ENCODE measurements around the gene RUNX1.

DNA sequence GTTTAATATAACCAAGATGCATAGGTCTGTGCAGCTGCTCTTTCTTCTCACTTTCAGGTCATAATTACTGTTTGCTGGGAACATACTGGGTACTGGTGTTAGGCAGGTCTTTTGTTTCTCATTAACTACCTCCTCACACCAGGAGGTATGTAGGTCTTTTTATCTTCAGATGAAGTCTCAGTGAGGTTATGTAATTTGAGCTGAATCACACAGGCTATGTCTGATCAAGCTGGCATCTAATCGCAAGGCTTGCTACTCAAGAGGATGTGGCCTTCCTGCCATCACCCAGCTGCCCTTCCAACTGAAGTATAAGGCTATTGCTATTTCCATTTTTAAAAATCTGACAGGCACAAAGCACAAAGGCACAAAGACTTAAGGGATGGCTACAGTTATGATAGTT lies 96.4 kb downstream of the RUNX1 start:
- no peak for TF ChIP-seq POLR2A (IDR thresholded peaks at IDR 0.05)
- TF ChIP-seq, protein P1, sequence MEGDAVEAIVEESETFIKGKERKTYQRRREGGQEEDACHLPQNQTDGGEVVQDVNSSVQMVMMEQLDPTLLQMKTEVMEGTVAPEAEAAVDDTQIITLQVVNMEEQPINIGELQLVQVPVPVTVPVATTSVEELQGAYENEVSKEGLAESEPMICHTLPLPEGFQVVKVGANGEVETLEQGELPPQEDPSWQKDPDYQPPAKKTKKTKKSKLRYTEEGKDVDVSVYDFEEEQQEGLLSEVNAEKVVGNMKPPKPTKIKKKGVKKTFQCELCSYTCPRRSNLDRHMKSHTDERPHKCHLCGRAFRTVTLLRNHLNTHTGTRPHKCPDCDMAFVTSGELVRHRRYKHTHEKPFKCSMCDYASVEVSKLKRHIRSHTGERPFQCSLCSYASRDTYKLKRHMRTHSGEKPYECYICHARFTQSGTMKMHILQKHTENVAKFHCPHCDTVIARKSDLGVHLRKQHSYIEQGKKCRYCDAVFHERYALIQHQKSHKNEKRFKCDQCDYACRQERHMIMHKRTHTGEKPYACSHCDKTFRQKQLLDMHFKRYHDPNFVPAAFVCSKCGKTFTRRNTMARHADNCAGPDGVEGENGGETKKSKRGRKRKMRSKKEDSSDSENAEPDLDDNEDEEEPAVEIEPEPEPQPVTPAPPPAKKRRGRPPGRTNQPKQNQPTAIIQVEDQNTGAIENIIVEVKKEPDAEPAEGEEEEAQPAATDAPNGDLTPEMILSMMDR (IDR thresholded peaks at IDR 0.05) = no peak

Data from right lobe of liver (tissue), 4 donors.